Measurements from ENCODE around the gene VPS52. TPM values are rescaled to one million over a fixed set of nuclear protein-coding genes. Genes with fewer than 3 reads are reported as not detected.

VPS52 gene
- total RNA-seq, 1 experiment from 2014 or later, result 58.2 TPM

DNA sequence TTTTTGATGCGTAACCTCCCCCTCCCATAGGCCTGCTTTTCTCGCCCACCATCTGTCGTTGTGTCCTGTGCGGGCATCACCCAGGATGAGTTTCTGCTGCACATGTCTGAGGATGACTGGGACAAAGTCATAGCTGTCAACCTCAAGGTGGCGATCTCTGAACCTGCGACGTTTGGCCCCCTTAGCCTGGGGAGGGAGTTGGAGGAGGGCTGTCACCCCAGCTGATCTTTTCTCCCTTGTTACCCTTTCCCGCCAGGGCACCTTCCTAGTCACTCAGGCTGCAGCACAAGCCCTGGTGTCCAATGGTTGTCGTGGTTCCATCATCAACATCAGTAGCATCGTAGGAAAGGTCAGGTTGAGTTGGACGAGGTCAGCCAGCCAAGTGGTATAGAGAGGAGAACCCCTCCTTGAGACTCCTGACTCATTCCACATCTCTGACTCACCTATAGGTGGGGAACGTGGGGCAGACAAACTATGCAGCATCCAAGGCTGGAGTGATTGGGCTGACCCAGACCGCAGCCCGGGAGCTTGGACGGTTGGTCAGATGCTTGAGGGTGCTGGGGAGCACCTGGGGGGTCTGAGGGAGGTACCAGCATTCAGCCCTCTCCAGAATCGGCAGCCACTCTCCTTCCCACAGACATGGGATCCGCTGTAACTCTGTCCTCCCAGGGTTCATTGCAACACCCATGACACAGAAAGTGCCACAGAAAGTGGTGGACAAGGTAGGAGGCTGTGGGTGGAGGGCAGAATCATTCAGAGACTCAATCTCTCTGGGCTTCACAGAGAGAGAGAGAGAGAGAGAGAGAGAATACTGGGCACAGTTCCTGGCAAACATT is 66.3 kb downstream of the VPS52 start:
- BruUV-seq (replicated peaks), result no TSS peak

More for the DNA sequence above, 66.3 kb downstream of the VPS52 start:
- ATAC-seq, result peak; percentile 48
- Histone ChIP-seq H3K4me1 (ENCODE audit: control insufficient read depth in 1 of 2, insufficient read depth in 2 of 2, low read length in 2 of 2) (peaks cover 39 to 65% of the 10 kb centered on the region in 2 experiments), H3K9me3 (ENCODE audit: control insufficient read depth in 1 of 2, insufficient read depth in 1 of 2, low read depth in 1 of 2, low read length in 2 of 2) (no peaks in the 10 kb centered on the region), H3K9me2 (ENCODE audit: insufficient read depth) (no peaks in the 10 kb centered on the region), H3K4me2 (ENCODE audit: low read length) (peak overlapping the region; percentile 97), H3K9ac (ENCODE audit: low read length) (peak overlapping the region; percentile 96), H3K4me3 (replicated peaks in 1 of 2; ENCODE audit: low read depth in 1 of 2, low read length in 2 of 2) (peak overlapping the region; percentile 81 to 95), H3K79me2 (ENCODE audit: insufficient read depth, low read length) (peaks cover 55% of the 10 kb centered on the region), H3K36me3 (ENCODE audit: control insufficient read depth in 1 of 2, insufficient read depth in 2 of 2, low read length in 2 of 2) (peaks cover 22 to 36% of the 10 kb centered on the region in 2 experiments; a peak in 3 of 4 replicates), H3K27ac (ENCODE audit: low read depth, low read length) (peak overlapping the region; percentile 95), H4K20me1 (ENCODE audit: insufficient read depth) (no peaks in the 10 kb centered on the region), H3K27me3 (ENCODE audit: insufficient read depth, low read length) (no peaks in the 10 kb centered on the region), H2AFZ (ENCODE audit: low read depth, low read length, poor library complexity, severe bottlenecking) (no peak overlapping the region)
- peak; percentile 55 for DNase-seq (ENCODE audit: low read depth, low spot score)
- intact Hi-C loops (cut with micrococcal nuclease), result loop anchor here (2.0 to 10.0 kb wide), 2 partner anchors 43 to 209 kb away; partner anchors contain the start of genes CUTA and PHF1
- ChIA-PET RAD21 (ENCODE audit: low non-redundant PET in 1 of 2, low total read pairs in 2 of 2, uncharacterized antibody in 2 of 2, unreplicated experiment in 2 of 2) (no interaction called here), POLR2A (interaction anchor here (0.9 to 1.0 kb wide), 2 partner anchors 44 to 67 kb away, joined by 3 to 4 read pairs; partner anchors contain the start of genes RPS18 and VPS52), CTCF (interaction anchor here (0.6 to 2.0 kb wide), 3 partner anchors 43 to 1742 kb away, joined by 3 to 10 read pairs (median 3); no protein-coding TSS in a partner anchor)
- TF ChIP-seq POLR2A (IDR thresholded peaks at IDR 0.05; ENCODE audit: borderline replicate concordance, extremely low read depth, insufficient read depth, insufficient read length) (no peak), EGR1 (IDR thresholded peaks at IDR 0.05; ENCODE audit: low read depth) (no peak), ZFX (IDR thresholded peaks at IDR 0.05) (no peak), YY1 (IDR thresholded peaks at IDR 0.05; ENCODE audit: extremely low read depth, insufficient replicate concordance, low read depth, low read length) (no peak), CBX3 (IDR thresholded peaks at IDR 0.05; ENCODE audit: low read depth) (no peak), SP1 (IDR thresholded peaks at IDR 0.05; ENCODE audit: low read depth) (no peak), CTCF (IDR thresholded peaks at IDR 0.05 in 2 of 3, conservative IDR thresholded peaks at IDR 0.05 in 1 of 3; ENCODE audit: borderline replicate concordance in 1 of 3, insufficient read depth in 1 of 3, low read depth in 2 of 3, low read length in 2 of 3) (0 out of 6 replicates have a peak, but pooled peaks of 1 of the 3 experiments have one; percentile 9), TCF7L2 (IDR thresholded peaks at IDR 0.05; ENCODE audit: borderline replicate concordance, extremely low read depth, insufficient read depth, insufficient read length) (peak; percentile 23)
- TF ChIP-seq, protein P1, sequence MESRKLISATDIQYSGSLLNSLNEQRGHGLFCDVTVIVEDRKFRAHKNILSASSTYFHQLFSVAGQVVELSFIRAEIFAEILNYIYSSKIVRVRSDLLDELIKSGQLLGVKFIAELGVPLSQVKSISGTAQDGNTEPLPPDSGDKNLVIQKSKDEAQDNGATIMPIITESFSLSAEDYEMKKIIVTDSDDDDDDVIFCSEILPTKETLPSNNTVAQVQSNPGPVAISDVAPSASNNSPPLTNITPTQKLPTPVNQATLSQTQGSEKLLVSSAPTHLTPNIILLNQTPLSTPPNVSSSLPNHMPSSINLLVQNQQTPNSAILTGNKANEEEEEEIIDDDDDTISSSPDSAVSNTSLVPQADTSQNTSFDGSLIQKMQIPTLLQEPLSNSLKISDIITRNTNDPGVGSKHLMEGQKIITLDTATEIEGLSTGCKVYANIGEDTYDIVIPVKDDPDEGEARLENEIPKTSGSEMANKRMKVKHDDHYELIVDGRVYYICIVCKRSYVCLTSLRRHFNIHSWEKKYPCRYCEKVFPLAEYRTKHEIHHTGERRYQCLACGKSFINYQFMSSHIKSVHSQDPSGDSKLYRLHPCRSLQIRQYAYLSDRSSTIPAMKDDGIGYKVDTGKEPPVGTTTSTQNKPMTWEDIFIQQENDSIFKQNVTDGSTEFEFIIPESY (IDR thresholded peaks at IDR 0.05; ENCODE audit: extremely low read depth, insufficient replicate concordance, low read length), result no peak

All from HCT116 (cell line).